Measurements from ENCODE around the gene FKTN. TPM values are rescaled to one million over a fixed set of nuclear protein-coding genes. Genes with fewer than 3 reads are reported as not detected.

The FKTN gene
- total and polyA plus RNA-seq, 9 of the 15 experiments (the other 6 are each of a cell fraction or from before 2014, with no cell fraction given) = 5.4 to 16.3 (median 10.4) TPM

DNA sequence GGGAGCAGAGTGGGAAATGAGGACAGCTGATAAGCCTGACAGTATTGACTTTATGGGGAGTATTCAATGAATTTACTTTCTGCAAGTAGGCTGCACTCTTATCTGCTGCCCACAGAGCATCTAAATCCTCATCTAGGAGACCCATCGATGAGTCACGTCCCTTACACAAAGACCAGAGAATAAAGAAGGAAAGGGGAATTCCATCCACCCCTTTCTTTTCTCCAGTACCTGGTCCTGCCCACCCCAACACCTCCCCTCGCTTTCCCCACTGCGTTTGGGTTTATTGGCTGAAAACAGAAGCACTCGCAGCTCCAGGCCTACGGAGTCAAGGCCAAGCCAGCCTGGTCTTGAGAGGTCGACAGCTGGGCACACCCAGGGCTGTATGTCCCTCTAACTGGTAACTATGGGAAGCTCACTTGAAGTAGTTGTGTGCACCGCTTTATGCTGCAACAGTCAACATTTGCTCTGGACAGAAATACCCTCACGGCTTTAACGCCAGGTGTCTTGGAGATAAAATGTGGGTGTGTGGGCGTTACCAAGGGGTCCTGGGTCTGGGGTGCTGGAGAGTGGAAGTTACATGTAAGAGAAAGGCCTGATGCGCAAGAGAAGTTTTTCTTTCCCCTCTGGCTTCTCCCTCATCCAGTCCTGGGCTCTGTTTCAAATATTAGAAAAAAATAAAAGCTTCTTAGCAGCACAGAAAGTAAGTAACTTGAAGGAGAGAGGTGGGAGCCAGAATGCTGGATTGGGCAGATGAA is 89.8 kb downstream of the FKTN start:
- CTCF ChIA-PET (ENCODE audit: low intra/inter-chr PET ratio) = no interaction called here
- TF ChIP-seq PHB2 (IDR thresholded peaks at IDR 0.05; ENCODE audit: low read depth) = peak; percentile 84; the same call in 1 of the 2 replicates
- TF ChIP-seq GATAD2B (IDR thresholded peaks at IDR 0.05; ENCODE audit: borderline replicate concordance) = peak; percentile 78
- TF ChIP-seq PML (IDR thresholded peaks at IDR 0.05; ENCODE audit: low read length) = peak; percentile 86
- peak; percentile 29 for TF ChIP-seq TAF9B (IDR thresholded peaks at IDR 0.05; ENCODE audit: partially characterized antibody)
- TF ChIP-seq, protein P1, sequence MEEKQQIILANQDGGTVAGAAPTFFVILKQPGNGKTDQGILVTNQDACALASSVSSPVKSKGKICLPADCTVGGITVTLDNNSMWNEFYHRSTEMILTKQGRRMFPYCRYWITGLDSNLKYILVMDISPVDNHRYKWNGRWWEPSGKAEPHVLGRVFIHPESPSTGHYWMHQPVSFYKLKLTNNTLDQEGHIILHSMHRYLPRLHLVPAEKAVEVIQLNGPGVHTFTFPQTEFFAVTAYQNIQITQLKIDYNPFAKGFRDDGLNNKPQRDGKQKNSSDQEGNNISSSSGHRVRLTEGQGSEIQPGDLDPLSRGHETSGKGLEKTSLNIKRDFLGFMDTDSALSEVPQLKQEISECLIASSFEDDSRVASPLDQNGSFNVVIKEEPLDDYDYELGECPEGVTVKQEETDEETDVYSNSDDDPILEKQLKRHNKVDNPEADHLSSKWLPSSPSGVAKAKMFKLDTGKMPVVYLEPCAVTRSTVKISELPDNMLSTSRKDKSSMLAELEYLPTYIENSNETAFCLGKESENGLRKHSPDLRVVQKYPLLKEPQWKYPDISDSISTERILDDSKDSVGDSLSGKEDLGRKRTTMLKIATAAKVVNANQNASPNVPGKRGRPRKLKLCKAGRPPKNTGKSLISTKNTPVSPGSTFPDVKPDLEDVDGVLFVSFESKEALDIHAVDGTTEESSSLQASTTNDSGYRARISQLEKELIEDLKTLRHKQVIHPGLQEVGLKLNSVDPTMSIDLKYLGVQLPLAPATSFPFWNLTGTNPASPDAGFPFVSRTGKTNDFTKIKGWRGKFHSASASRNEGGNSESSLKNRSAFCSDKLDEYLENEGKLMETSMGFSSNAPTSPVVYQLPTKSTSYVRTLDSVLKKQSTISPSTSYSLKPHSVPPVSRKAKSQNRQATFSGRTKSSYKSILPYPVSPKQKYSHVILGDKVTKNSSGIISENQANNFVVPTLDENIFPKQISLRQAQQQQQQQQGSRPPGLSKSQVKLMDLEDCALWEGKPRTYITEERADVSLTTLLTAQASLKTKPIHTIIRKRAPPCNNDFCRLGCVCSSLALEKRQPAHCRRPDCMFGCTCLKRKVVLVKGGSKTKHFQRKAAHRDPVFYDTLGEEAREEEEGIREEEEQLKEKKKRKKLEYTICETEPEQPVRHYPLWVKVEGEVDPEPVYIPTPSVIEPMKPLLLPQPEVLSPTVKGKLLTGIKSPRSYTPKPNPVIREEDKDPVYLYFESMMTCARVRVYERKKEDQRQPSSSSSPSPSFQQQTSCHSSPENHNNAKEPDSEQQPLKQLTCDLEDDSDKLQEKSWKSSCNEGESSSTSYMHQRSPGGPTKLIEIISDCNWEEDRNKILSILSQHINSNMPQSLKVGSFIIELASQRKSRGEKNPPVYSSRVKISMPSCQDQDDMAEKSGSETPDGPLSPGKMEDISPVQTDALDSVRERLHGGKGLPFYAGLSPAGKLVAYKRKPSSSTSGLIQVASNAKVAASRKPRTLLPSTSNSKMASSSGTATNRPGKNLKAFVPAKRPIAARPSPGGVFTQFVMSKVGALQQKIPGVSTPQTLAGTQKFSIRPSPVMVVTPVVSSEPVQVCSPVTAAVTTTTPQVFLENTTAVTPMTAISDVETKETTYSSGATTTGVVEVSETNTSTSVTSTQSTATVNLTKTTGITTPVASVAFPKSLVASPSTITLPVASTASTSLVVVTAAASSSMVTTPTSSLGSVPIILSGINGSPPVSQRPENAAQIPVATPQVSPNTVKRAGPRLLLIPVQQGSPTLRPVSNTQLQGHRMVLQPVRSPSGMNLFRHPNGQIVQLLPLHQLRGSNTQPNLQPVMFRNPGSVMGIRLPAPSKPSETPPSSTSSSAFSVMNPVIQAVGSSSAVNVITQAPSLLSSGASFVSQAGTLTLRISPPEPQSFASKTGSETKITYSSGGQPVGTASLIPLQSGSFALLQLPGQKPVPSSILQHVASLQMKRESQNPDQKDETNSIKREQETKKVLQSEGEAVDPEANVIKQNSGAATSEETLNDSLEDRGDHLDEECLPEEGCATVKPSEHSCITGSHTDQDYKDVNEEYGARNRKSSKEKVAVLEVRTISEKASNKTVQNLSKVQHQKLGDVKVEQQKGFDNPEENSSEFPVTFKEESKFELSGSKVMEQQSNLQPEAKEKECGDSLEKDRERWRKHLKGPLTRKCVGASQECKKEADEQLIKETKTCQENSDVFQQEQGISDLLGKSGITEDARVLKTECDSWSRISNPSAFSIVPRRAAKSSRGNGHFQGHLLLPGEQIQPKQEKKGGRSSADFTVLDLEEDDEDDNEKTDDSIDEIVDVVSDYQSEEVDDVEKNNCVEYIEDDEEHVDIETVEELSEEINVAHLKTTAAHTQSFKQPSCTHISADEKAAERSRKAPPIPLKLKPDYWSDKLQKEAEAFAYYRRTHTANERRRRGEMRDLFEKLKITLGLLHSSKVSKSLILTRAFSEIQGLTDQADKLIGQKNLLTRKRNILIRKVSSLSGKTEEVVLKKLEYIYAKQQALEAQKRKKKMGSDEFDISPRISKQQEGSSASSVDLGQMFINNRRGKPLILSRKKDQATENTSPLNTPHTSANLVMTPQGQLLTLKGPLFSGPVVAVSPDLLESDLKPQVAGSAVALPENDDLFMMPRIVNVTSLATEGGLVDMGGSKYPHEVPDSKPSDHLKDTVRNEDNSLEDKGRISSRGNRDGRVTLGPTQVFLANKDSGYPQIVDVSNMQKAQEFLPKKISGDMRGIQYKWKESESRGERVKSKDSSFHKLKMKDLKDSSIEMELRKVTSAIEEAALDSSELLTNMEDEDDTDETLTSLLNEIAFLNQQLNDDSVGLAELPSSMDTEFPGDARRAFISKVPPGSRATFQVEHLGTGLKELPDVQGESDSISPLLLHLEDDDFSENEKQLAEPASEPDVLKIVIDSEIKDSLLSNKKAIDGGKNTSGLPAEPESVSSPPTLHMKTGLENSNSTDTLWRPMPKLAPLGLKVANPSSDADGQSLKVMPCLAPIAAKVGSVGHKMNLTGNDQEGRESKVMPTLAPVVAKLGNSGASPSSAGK (IDR thresholded peaks at IDR 0.05) = no peak
- peak; percentile 89 for TF ChIP-seq HMGN3 (IDR thresholded peaks at IDR 0.05; ENCODE audit: borderline replicate concordance, extremely low read depth, insufficient read length, low read depth, low read length)
- peak; percentile 52 to 94; a peak in 3 of 4 replicates for TF ChIP-seq RCOR1 (IDR thresholded peaks at IDR 0.05; ENCODE audit: borderline replicate concordance in 1 of 2, low read depth in 2 of 2, low read length in 2 of 2)
- TF ChIP-seq POLR2AphosphoS5 (IDR thresholded peaks at IDR 0.05; ENCODE audit: control insufficient read depth, insufficient read depth, low read depth, low read length) = peak; percentile 88; the same call in 1 of the 2 replicates

More for the DNA sequence above, 89.8 kb downstream of the FKTN start:
- in situ Hi-C loops (cut with MboI) = no loop called here
- intact Hi-C loops (cut with micrococcal nuclease) = loop anchor here (2.0 kb wide), 1 partner anchor 47 kb away; the partner anchor contains the start of gene TMEM38B
- H3K9me3 ChIP-seq (replicated peaks; ENCODE audit: control insufficient read depth, insufficient read depth, low read depth, low read length) = no peaks in the 10 kb centered on the region
- H3K4me3 ChIP-seq = peak overlapping the region; percentile 12; the same call in 1 of the 2 replicates
- peak overlapping the region; percentile 47 to 83; a peak in 3 of 4 replicates for H3K9ac ChIP-seq (ENCODE audit: insufficient read depth in 1 of 2, low read depth in 2 of 2, low read length in 2 of 2)
- no peaks in the 10 kb centered on the region for H3K79me2 ChIP-seq (ENCODE audit: control insufficient read depth, insufficient read depth, low read length)
- FAIRE-seq (peak; percentile 97), ATAC-seq (peak; percentile 85), DNase-seq (ENCODE audit: extremely low read depth in 1 of 4, low spot score in 3 of 4) (peak; percentile 77 to 90 (median 80))
- no TSS peak for BruUV-seq (replicated peaks)
- H3K9me1 ChIP-seq (ENCODE audit: control insufficient read depth, insufficient read depth, low read length) = no peaks in the 10 kb centered on the region
- H3K4me1 ChIP-seq (replicated peaks in 1 of 2; ENCODE audit: control insufficient read depth in 2 of 2, insufficient read depth in 2 of 2, low read length in 2 of 2) = peaks cover 18 to 35% of the 10 kb centered on the region in 2 experiments; a peak in 4 of 5 replicates
- WGBS (ENCODE audit: insufficient coverage, low coverage, missing lambda C conversion rate) = 5% methylated on average over 12 of the region's 12 CpGs
- POLR2A ChIA-PET = interaction anchor here (0.6 to 1.4 kb wide), 10 partner anchors 10 to 1774 kb away, joined by 3 to 6 read pairs (median 4); partner anchors contain the start of gene TMEM38B
- H4K20me1 ChIP-seq (replicated peaks; ENCODE audit: control insufficient read depth, insufficient read depth, low read length) = no peaks in the 10 kb centered on the region
- H3K27me3 ChIP-seq (ENCODE audit: control insufficient read depth in 2 of 2, insufficient read depth in 2 of 2, low read length in 2 of 2) = no peaks in the 10 kb centered on the region
- H2AFZ ChIP-seq (ENCODE audit: low read depth, low read length) = peak overlapping the region; percentile 78
- H3K36me3 ChIP-seq (ENCODE audit: control insufficient read depth, insufficient read depth, low read length) = no peaks in the 10 kb centered on the region
- H3K27ac ChIP-seq (ENCODE audit: extremely low read depth, low read depth, low read length) = peak overlapping the region; percentile 81
- H3K4me2 ChIP-seq (ENCODE audit: insufficient read depth, low read length) = peak overlapping the region; percentile 80
